RWPE2 (cell line): ENCODE results near the gene NUSAP1.
"Not testable (repeated sequence)": the region's sequence is repeated elsewhere in the genome, so short reads cannot be mapped to it uniquely, and the experiment has no call there.

Source experiments
- ATAC-seq: fragments of 200-7000 bp; cut with Tn5 transposase; 3 replicates; pipeline ENCODE4 v1.9.1; 2021; ENCODE audit warnings: low read depth
- DNase-seq: peaks from one replicate; pipeline ENCODE4 v3.0.0-alpha.2; 2020; ENCODE audit warnings: low spot score
- H3K27ac ChIP-seq: fragments of 450-650 bp; 2 replicates; pipeline ENCODE4 v1.5.1; 2017; ENCODE audit warnings: mild to moderate bottlenecking; ENCODE audit not compliant: poor library complexity, severe bottlenecking
- H3K27me3 ChIP-seq: fragments of 250-450 bp; sonication (Bioruptor Pico); 2 replicates; pipeline ENCODE4 v1.5.1; 2021; ENCODE audit warnings: mild to moderate bottlenecking, moderate library complexity; ENCODE audit not compliant: insufficient read depth, poor library complexity, severe bottlenecking
- H3K36me3 ChIP-seq: fragments of 250-450 bp; sonication (Bioruptor Pico); 2 replicates; pipeline ENCODE4 v1.5.1; 2020; ENCODE audit warnings: low read depth, mild to moderate bottlenecking, moderate library complexity
- H3K4me1 ChIP-seq: fragments of 250-450 bp; sonication (Bioruptor Pico); 2 replicates; pipeline ENCODE4 v1.5.1; 2021; ENCODE audit warnings: mild to moderate bottlenecking, moderate library complexity; ENCODE audit not compliant: insufficient read depth, poor library complexity, severe bottlenecking
- H3K4me3 ChIP-seq: fragments of 250-450 bp; sonication (Bioruptor Pico); 2 replicates; pipeline ENCODE4 v1.5.1; 2021; ENCODE audit warnings: mild to moderate bottlenecking, moderate library complexity; ENCODE audit not compliant: severe bottlenecking
- H3K9me3 ChIP-seq: fragments of 250-450 bp; sonication (Bioruptor Pico); 2 replicates; pipeline ENCODE4 v1.5.1; 2021; ENCODE audit warnings: mild to moderate bottlenecking, moderate library complexity; ENCODE audit not compliant: severe bottlenecking
- TF ChIP-seq, protein P1 (sequence below): fragments of 450-650 bp; IDR thresholded peaks from one replicate; pipeline ENCODE4 v1.5.1; 2017; ENCODE audit warnings: mild to moderate bottlenecking, moderate library complexity; ENCODE audit not compliant: poor library complexity, severe bottlenecking

NUSAP1 gene

DNA sequence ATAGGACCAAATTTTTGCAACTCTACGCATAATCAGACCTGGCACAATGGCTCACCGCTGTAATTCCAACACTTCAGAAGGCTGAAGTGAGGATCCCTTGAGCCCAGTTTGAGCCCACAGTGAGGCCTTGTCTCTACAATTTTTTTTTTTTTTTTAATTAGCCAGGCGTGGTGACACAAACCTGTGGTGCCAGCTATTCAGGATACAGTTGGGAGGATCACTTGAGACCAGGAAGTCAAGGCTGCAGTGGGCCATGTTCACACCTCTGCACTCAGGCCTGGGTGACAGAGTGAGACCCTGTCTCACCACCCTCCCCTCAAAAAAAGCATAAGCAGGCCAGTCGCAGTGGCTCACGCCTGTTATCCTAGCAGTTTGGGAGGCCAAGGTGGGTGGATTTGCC, 25.0 kb upstream of the NUSAP1 start:
- Histone ChIP-seq H3K4me3 (no peak overlapping the region), H3K27ac (no peak overlapping the region), H3K9me3 (no peaks in the 10 kb centered on the region), H3K36me3 (peaks cover 79% of the 10 kb centered on the region), H3K27me3 (no peaks in the 10 kb centered on the region), H3K4me1 (peaks cover 2% of the 10 kb centered on the region)
- ATAC-seq (no peak), DNase-seq (no peak)
- TF ChIP-seq, protein P1, sequence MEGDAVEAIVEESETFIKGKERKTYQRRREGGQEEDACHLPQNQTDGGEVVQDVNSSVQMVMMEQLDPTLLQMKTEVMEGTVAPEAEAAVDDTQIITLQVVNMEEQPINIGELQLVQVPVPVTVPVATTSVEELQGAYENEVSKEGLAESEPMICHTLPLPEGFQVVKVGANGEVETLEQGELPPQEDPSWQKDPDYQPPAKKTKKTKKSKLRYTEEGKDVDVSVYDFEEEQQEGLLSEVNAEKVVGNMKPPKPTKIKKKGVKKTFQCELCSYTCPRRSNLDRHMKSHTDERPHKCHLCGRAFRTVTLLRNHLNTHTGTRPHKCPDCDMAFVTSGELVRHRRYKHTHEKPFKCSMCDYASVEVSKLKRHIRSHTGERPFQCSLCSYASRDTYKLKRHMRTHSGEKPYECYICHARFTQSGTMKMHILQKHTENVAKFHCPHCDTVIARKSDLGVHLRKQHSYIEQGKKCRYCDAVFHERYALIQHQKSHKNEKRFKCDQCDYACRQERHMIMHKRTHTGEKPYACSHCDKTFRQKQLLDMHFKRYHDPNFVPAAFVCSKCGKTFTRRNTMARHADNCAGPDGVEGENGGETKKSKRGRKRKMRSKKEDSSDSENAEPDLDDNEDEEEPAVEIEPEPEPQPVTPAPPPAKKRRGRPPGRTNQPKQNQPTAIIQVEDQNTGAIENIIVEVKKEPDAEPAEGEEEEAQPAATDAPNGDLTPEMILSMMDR: no peak

DNA sequence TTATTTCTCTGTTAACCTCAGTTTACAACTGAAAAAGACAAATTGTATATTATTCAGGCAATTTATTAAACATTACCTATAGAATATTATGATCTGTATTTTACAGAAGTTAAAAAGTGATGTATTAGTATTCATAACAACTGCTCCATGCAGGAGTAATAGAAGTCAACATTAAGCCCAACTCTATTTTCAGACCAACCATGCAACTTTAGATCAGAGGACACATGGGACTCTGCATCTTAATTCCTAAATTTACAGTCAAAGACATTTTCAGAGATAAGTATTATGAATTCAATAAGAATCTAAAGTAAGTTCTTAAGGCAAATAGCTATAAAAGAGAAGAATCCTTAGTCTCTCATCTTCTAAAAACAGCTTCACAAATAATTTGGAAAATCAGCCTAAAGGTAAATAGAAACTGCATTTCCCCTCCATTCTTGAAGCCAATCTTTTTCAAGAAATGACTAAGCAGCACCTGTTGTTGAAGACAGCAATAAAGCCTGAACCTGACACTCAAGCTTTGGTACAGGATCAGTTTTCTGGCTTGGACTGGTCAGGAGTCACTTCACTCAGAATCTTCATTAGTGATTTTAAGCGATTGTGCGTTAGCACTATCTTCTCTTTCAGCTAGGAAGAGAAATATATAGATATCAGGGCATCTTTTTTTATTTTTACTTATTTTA, 23.3 kb upstream of the NUSAP1 start:
- H3K36me3 ChIP-seq: peaks cover 87% of the 10 kb centered on the region
- H3K9me3 ChIP-seq: no peaks in the 10 kb centered on the region
- H3K4me3 ChIP-seq: no peak overlapping the region
- ATAC-seq (no peak), DNase-seq (no peak)
- H3K27ac ChIP-seq: no peak overlapping the region
- H3K4me1 ChIP-seq: peaks cover 7% of the 10 kb centered on the region
- no peaks in the 10 kb centered on the region for H3K27me3 ChIP-seq
- TF ChIP-seq, protein P1: no peak

DNA sequence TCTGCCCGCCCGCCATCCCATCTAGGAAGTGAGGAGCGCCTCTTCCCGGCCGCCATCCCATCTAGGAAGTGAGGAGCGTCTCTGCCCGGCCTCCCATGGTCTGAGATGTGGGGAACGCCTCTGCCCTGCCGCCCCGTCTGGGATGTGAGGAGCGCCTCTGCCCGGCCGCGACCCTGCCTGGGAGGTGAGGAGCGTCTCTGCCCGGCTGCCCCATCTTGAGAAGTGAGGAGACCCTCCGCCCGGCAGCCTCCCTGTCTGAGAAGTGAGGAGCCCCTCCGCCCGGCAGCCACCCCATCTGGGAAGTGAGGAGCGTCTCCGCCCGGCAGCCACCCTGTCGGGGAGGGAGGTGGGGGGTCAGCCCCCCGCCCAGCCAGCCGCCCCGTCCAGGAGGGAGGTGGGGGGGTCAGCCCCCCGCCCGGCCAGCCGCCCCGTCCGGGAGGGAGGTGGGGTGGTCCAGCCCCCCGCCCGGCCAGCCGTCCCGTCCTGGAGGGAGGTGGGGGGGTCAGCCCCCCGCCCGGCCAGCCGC, 11.8 kb upstream of the NUSAP1 start:
- not testable (repeated sequence) for H3K4me1 ChIP-seq, H3K9me3 ChIP-seq, H3K27me3 ChIP-seq, ATAC-seq, H3K27ac ChIP-seq, H3K4me3 ChIP-seq, DNase-seq
- H3K36me3 ChIP-seq: peaks cover 50% of the 10 kb centered on the region

DNA sequence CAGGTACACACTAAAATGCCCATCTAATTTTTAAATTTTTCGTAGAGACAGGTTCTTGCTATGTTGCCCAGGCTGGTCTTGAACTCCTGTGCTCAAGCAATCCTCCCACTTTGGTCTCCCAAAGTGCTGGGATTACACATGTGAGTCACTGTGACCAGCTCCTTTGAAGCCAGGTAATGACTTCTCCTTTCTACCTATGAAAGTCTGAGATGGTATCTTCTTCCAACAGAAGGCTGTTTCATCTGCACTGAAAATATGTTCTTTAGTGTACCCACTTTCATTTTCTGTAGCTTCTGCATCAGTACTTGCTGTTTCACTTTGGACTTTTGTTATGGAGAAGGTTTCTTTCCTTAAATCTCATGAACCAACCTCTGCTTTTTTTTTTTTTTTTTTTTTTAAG, 9.1 kb upstream of the NUSAP1 start:
- ATAC-seq: 0 out of 3 replicates have a peak, but pooled peaks have one; percentile 17
- Histone ChIP-seq H3K27ac (no peak overlapping the region), H3K4me1 (no peaks in the 10 kb centered on the region), H3K9me3 (no peaks in the 10 kb centered on the region), H3K36me3 (peaks cover 47% of the 10 kb centered on the region), H3K27me3 (no peaks in the 10 kb centered on the region), H3K4me3 (no peak overlapping the region)
- TF ChIP-seq, protein P1: no peak
- DNase-seq: no peak

DNA sequence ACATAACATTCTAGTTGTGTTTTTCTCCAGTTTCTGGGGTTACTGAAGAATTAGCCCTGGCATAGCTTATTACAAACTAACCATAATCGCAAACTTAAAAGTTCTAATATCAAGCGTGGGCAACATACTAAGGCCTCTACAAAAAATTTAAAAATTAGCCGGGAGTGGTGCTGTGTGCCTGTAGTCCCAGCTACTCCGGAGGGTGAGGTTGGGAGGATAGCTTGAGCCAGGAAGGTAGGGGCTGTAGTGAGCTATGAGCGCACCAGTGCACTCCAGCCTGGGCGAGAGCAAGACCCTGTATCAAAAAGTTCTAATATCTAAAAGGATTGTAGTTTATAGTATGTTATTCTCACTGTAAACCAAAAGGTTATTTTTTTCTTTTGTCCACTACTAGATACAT, 1.4 kb upstream of the NUSAP1 start:
- Histone ChIP-seq H3K4me1 (peaks cover 13% of the 10 kb centered on the region), H3K4me3 (peak overlapping the region; percentile 82), H3K9me3 (no peaks in the 10 kb centered on the region), H3K36me3 (peaks cover 35% of the 10 kb centered on the region), H3K27me3 (no peaks in the 10 kb centered on the region), H3K27ac (peak overlapping the region; percentile 75)
- no peak for DNase-seq
- no peak for ATAC-seq
- TF ChIP-seq, protein P1: no peak
